ENCODE results near the gene GPHN.

DNA sequence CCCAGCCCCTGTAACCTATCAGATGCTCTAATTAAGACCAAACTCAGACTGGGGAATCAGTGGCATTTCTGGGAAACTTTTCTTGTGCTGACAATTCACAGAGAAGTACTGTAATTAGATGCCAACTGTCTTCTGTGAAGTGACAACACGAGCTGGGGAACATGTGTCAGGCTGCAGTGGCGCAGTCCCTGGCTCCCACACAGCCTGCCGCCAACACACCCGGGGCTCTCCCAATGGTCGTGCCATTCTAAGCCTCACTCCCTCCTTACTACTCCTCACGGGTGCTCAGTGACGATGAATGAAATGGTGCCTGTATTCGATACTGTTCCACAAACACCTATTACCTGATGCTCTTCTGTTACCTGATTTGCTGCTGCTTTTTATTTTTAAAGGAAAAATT lies 699.9 kb downstream of the GPHN start:
- no peak for TF ChIP-seq POLR2AphosphoS5 (IDR thresholded peaks at IDR 0.05; ENCODE audit: low read depth, low read length)
- no peak for TF ChIP-seq REST (IDR thresholded peaks at IDR 0.05; ENCODE audit: insufficient read depth in 1 of 2, low read depth in 2 of 2, low read length in 2 of 2)
- no peak for TF ChIP-seq FOXP2 (optimal IDR thresholded peaks at IDR 0.05; ENCODE audit: borderline replicate concordance, extremely low read depth, extremely low read length, insufficient read depth)
- TF ChIP-seq TAF1 (IDR thresholded peaks at IDR 0.05; ENCODE audit: borderline replicate concordance, insufficient read depth, low read length): no peak

All from PFSK-1 (cell line).